IPS-18a (cell line): Measurements from ENCODE around the gene TTC3.

Source experiments
- H3K27ac ChIP-seq: one replicate; pipeline ENCODE4 v1.5.1; 2013; ENCODE audit warnings: low read length
- H3K27me3 ChIP-seq: one replicate; pipeline ENCODE4 v1.6.1; 2013; ENCODE audit warnings: mild to moderate bottlenecking, low read length; ENCODE audit not compliant: control insufficient read depth, insufficient read depth
- H3K36me3 ChIP-seq: one replicate; pipeline ENCODE4 v1.6.1; 2013; ENCODE audit warnings: low read depth, low read length; ENCODE audit not compliant: control insufficient read depth
- H3K4me1 ChIP-seq: one replicate; pipeline ENCODE4 v1.6.1; 2013; ENCODE audit warnings: low read depth, low read length; ENCODE audit not compliant: control insufficient read depth
- H3K4me3 ChIP-seq: one replicate; pipeline ENCODE4 v1.5.1; 2013; ENCODE audit warnings: low read length
- H3K9ac ChIP-seq: one replicate; pipeline ENCODE4 v1.6.1; 2013; ENCODE audit warnings: mild to moderate bottlenecking, low read length, moderate library complexity
- H3K9me3 ChIP-seq: one replicate; pipeline ENCODE4 v1.6.1; 2013; ENCODE audit warnings: low read depth, low read length; ENCODE audit not compliant: control insufficient read depth

Gene TTC3

GRCh38 chr21:37184784-37185593 is 111.9 kb downstream of the TTC3 start:
- Histone ChIP-seq H3K36me3 (peaks cover 7% of the 10 kb centered on the region), H3K27ac (no peak overlapping the region), H3K4me3 (no peak overlapping the region), H3K9me3 (no peaks in the 10 kb centered on the region), H3K4me1 (no peaks in the 10 kb centered on the region), H3K9ac (no peak overlapping the region), H3K27me3 (no peaks in the 10 kb centered on the region)

- peaks cover 9% of the 10 kb centered on the region for H3K36me3 ChIP-seq
- no peak overlapping the region for H3K27ac ChIP-seq
- H3K4me1 ChIP-seq: no peaks in the 10 kb centered on the region
- no peak overlapping the region for H3K9ac ChIP-seq
- no peaks in the 10 kb centered on the region for H3K27me3 ChIP-seq
- no peaks in the 10 kb centered on the region for H3K9me3 ChIP-seq
- H3K4me3 ChIP-seq: no peak overlapping the region
These were observed 113.9 kb downstream of the TTC3 start for GRCh38 chr21:37186983-37187382.

GRCh38 chr21:37188825-37189224 is 115.8 kb downstream of the TTC3 start:
- Histone ChIP-seq H3K9ac (no peak overlapping the region), H3K4me3 (no peak overlapping the region), H3K9me3 (no peaks in the 10 kb centered on the region), H3K36me3 (peaks cover 6% of the 10 kb centered on the region), H3K4me1 (no peaks in the 10 kb centered on the region), H3K27me3 (no peaks in the 10 kb centered on the region), H3K27ac (no peak overlapping the region)

- Histone ChIP-seq H3K9me3 (no peaks in the 10 kb centered on the region), H3K4me1 (no peaks in the 10 kb centered on the region), H3K9ac (no peak overlapping the region), H3K4me3 (no peak overlapping the region), H3K27me3 (no peaks in the 10 kb centered on the region), H3K36me3 (peaks cover 4% of the 10 kb centered on the region), H3K27ac (no peak overlapping the region)
These were observed 119.0 kb downstream of the TTC3 start for GRCh38 chr21:37192019-37192418.

- Histone ChIP-seq H3K9ac (no peak overlapping the region), H3K27ac (no peak overlapping the region), H3K4me1 (no peaks in the 10 kb centered on the region), H3K9me3 (no peaks in the 10 kb centered on the region), H3K27me3 (no peaks in the 10 kb centered on the region), H3K4me3 (no peak overlapping the region), H3K36me3 (peaks cover 3% of the 10 kb centered on the region)
These were observed 120.0 kb downstream of the TTC3 start for GRCh38 chr21:37193006-37193405.

- Histone ChIP-seq H3K9ac (no peak overlapping the region), H3K27ac (no peak overlapping the region), H3K36me3 (peaks cover 3% of the 10 kb centered on the region), H3K27me3 (no peaks in the 10 kb centered on the region), H3K9me3 (no peaks in the 10 kb centered on the region), H3K4me1 (no peaks in the 10 kb centered on the region), H3K4me3 (no peak overlapping the region)
These were observed 120.6 kb downstream of the TTC3 start for GRCh38 chr21:37193676-37194075.

- no peaks in the 10 kb centered on the region for H3K9me3 ChIP-seq
- H3K4me3 ChIP-seq: no peak overlapping the region
- H3K4me1 ChIP-seq: no peaks in the 10 kb centered on the region
- H3K9ac ChIP-seq: no peak overlapping the region
- no peak overlapping the region for H3K27ac ChIP-seq
- H3K27me3 ChIP-seq: no peaks in the 10 kb centered on the region
- peaks cover 3% of the 10 kb centered on the region for H3K36me3 ChIP-seq
These were observed 122.0 kb downstream of the TTC3 start for GRCh38 chr21:37195059-37195458.

- Histone ChIP-seq H3K27me3 (no peaks in the 10 kb centered on the region), H3K9me3 (no peaks in the 10 kb centered on the region), H3K9ac (no peak overlapping the region), H3K27ac (no peak overlapping the region), H3K4me3 (no peak overlapping the region), H3K36me3 (peaks cover 3% of the 10 kb centered on the region), H3K4me1 (no peaks in the 10 kb centered on the region)
These were observed 122.6 kb downstream of the TTC3 start for GRCh38 chr21:37195610-37196009.

GRCh38 chr21:37196847-37197246 is 123.8 kb downstream of the TTC3 start:
- Histone ChIP-seq H3K36me3 (peaks cover 2% of the 10 kb centered on the region), H3K27me3 (no peaks in the 10 kb centered on the region), H3K27ac (no peak overlapping the region), H3K4me3 (no peak overlapping the region), H3K9me3 (no peaks in the 10 kb centered on the region), H3K4me1 (no peaks in the 10 kb centered on the region), H3K9ac (no peak overlapping the region)

GRCh38 chr21:37197746-37198145 is 124.7 kb downstream of the TTC3 start:
- peaks cover 5% of the 10 kb centered on the region for H3K4me1 ChIP-seq
- H3K27me3 ChIP-seq: no peaks in the 10 kb centered on the region
- no peaks in the 10 kb centered on the region for H3K9me3 ChIP-seq
- no peak overlapping the region for H3K4me3 ChIP-seq
- no peak overlapping the region for H3K9ac ChIP-seq
- H3K27ac ChIP-seq: no peak overlapping the region
- no peaks in the 10 kb centered on the region for H3K36me3 ChIP-seq

- Histone ChIP-seq H3K4me1 (peaks cover 10% of the 10 kb centered on the region), H3K9me3 (no peaks in the 10 kb centered on the region), H3K9ac (no peak overlapping the region), H3K27me3 (no peaks in the 10 kb centered on the region), H3K36me3 (no peaks in the 10 kb centered on the region), H3K4me3 (no peak overlapping the region), H3K27ac (no peak overlapping the region)
These were observed 126.2 kb downstream of the TTC3 start for GRCh38 chr21:37199057-37199924.
